Measurements from ENCODE around the gene EVA1B. TPM values are rescaled to one million over a fixed set of nuclear protein-coding genes. Genes with fewer than 3 reads are reported as not detected.

The EVA1B gene
- total and polyA plus RNA-seq, 2 of the 13 experiments (the other 11 are each of a cell fraction or from before 2014, with no cell fraction given), result 3.9 to 6.6 TPM

DNA sequence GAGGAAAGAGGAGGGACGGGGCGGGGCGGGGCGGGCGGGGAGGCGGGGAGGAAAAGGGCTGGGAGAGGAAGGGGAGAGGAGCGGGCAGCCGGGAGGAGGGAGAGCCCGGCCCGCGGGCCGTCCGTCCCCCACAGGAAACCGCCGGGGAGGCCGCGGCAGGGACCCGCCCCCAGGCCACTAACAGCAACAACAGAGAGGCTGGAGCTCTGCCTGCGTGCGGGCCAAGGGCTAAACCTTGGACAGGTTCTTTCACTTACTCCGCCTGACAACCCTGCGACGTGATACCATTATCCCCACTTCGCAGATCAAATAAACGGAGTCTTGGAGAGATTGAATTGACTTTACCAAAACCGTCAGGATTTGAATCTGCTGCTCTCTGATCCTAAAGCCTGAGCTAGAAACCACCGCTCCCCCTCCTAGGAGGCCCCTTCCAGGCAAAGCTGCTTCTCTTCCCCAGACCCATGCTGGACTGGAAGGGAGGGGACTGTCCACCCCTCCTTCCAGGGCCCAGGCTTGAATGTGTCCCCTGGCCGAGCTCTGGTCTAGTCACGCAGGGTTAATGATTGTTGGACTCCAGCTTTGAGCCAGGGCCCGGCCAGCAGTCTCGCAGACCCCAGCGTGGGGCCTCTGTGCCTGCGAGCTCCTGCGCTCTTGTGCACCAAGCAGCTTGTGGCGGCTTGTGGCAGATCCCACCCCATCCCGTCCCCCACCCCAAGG, at the start of gene EVA1B (continued):
- TF ChIP-seq RARA (CRISPR knock-in tag; IDR thresholded peaks at IDR 0.05), result no peak
- TF ChIP-seq, protein P1, sequence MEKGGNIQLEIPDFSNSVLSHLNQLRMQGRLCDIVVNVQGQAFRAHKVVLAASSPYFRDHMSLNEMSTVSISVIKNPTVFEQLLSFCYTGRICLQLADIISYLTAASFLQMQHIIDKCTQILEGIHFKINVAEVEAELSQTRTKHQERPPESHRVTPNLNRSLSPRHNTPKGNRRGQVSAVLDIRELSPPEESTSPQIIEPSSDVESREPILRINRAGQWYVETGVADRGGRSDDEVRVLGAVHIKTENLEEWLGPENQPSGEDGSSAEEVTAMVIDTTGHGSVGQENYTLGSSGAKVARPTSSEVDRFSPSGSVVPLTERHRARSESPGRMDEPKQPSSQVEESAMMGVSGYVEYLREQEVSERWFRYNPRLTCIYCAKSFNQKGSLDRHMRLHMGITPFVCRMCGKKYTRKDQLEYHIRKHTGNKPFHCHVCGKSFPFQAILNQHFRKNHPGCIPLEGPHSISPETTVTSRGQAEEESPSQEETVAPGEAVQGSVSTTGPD (CRISPR knock-in tag; IDR thresholded peaks at IDR 0.05), result no peak
- TF ChIP-seq ZSCAN31 (CRISPR knock-in tag; IDR thresholded peaks at IDR 0.05; ENCODE audit: low read depth), result peak; percentile 61; the same call in 1 of the 2 replicates
- peak; percentile 77; the same call in 1 of the 2 replicates for TF ChIP-seq HOXA5 (CRISPR knock-in tag; IDR thresholded peaks at IDR 0.05)
- no peak for TF ChIP-seq SMAD9 (CRISPR knock-in tag; IDR thresholded peaks at IDR 0.05)
- TF ChIP-seq ZBTB10 (CRISPR knock-in tag; IDR thresholded peaks at IDR 0.05; ENCODE audit: borderline replicate concordance), result no peak
- no peak for TF ChIP-seq STAT5B (CRISPR knock-in tag; IDR thresholded peaks at IDR 0.05)
- TF ChIP-seq KAT8 (CRISPR knock-in tag; IDR thresholded peaks at IDR 0.05), result peak; percentile 72
- TF ChIP-seq HDAC2 (CRISPR knock-in tag; IDR thresholded peaks at IDR 0.05), result peak; percentile 71; the same call in 1 of the 2 replicates
- 0 out of 2 replicates have a peak, but pooled peaks have one; percentile 9 for TF ChIP-seq CEBPG (CRISPR knock-in tag; IDR thresholded peaks at IDR 0.05)
- peak; percentile 70 for TF ChIP-seq PHF21A (CRISPR knock-in tag; IDR thresholded peaks at IDR 0.05)
- TF ChIP-seq ZMAT3 (CRISPR knock-in tag; conservative IDR thresholded peaks at IDR 0.05), result peak; percentile 19; the same call in 1 of the 2 replicates
- TF ChIP-seq SNRNP70 (IDR thresholded peaks at IDR 0.05; ENCODE audit: low read depth, low read length), result no peak
- TF ChIP-seq MTA1 (CRISPR knock-in tag; IDR thresholded peaks at IDR 0.05; ENCODE audit: borderline replicate concordance), result peak; percentile 65; the same call in 1 of the 2 replicates
- no peak for TF ChIP-seq NR1H2 (CRISPR knock-in tag; IDR thresholded peaks at IDR 0.05; ENCODE audit: borderline replicate concordance, low read depth)
- TF ChIP-seq ZNF841 (CRISPR knock-in tag; IDR thresholded peaks at IDR 0.05; ENCODE audit: borderline replicate concordance), result no peak
- no peak for TF ChIP-seq ZNF839 (CRISPR knock-in tag; IDR thresholded peaks at IDR 0.05; ENCODE audit: borderline replicate concordance)
- no peak for TF ChIP-seq NCOA1 (CRISPR knock-in tag; IDR thresholded peaks at IDR 0.05)
- peak; percentile 76 for TF ChIP-seq IRF2 (CRISPR knock-in tag; IDR thresholded peaks at IDR 0.05)
- TF ChIP-seq ZKSCAN1 (IDR thresholded peaks at IDR 0.05; ENCODE audit: low read length), result no peak
- TF ChIP-seq ONECUT2 (CRISPR knock-in tag; IDR thresholded peaks at IDR 0.05), result no peak
- TF ChIP-seq ZNF260 (CRISPR knock-in tag; IDR thresholded peaks at IDR 0.05; ENCODE audit: borderline replicate concordance, low read depth), result no peak
- TF ChIP-seq HNF1A (IDR thresholded peaks at IDR 0.05; ENCODE audit: low read depth), result peak; percentile 89
- TF ChIP-seq HNF1A (CRISPR knock-in tag; IDR thresholded peaks at IDR 0.05; ENCODE audit: borderline replicate concordance), result peak; percentile 97
